Liver (tissue), 9 donors: ENCODE results near the gene METAP2. TPM values are rescaled to one million over a fixed set of nuclear protein-coding genes. Genes with fewer than 3 reads are reported as not detected.
A peak's percentile ranks its signal among the peaks of the same experiment; 100 is the strongest.

ENCODE experiments used
- DNase-seq: peaks from one replicate; pipeline ENCODE4 v3.0.0-alpha.2; 2017; ENCODE audit warnings: low spot score
- H3K27ac ChIP-seq, 2 donors: one replicate each; pipeline ENCODE4 v1.7.0; 2013; ENCODE audit warnings: inconsistent platforms in 2 of 2, low read length in 2 of 2, control low read depth in 1 of 2, low read depth in 1 of 2, mild to moderate bottlenecking in 1 of 2
- H3K27me3 ChIP-seq, 4 donors: one replicate each; pipeline versions ENCODE4 v1.6.1 to v1.7.0; 2013; ENCODE audit warnings: low read length in 3 of 4, inconsistent platforms in 1 of 4, mild to moderate bottlenecking in 1 of 4, moderate library complexity in 1 of 4; ENCODE audit not compliant: control insufficient read depth in 4 of 4, insufficient read depth in 4 of 4
- H3K36me3 ChIP-seq, 4 donors: one replicate each; pipeline versions ENCODE4 v1.6.1 to v1.7.0; 2013; ENCODE audit warnings: low read length in 3 of 4, mild to moderate bottlenecking in 3 of 4, low read depth in 1 of 4, moderate library complexity in 1 of 4; ENCODE audit not compliant: control insufficient read depth in 4 of 4, insufficient read depth in 3 of 4
- H3K4me1 ChIP-seq, 4 donors: one replicate each; pipeline versions ENCODE4 v1.6.1 to v1.7.0; 2013; ENCODE audit warnings: low read length in 3 of 4, mild to moderate bottlenecking in 3 of 4, moderate library complexity in 1 of 4; ENCODE audit not compliant: control insufficient read depth in 4 of 4, insufficient read depth in 4 of 4
- H3K4me3 ChIP-seq, 3 donors: one replicate each; pipeline versions ENCODE4 v1.6.1 to v1.7.0; 2013; ENCODE audit warnings: low read length in 3 of 3, control low read depth in 1 of 3, low read depth in 1 of 3, mild to moderate bottlenecking in 1 of 3
- H3K9ac ChIP-seq, 2 donors: one replicate each; pipeline ENCODE4 v1.7.0; 2013; ENCODE audit warnings: low read length in 2 of 2, mild to moderate bottlenecking in 2 of 2, moderate library complexity in 2 of 2, control low read depth in 1 of 2, low read depth in 1 of 2
- H3K9me3 ChIP-seq, 4 donors: one replicate each; pipeline versions ENCODE4 v1.6.1 to v1.7.0; 2013; ENCODE audit warnings: low read length in 3 of 4; ENCODE audit not compliant: control insufficient read depth in 4 of 4
- FOXA1 ChIP-seq: IDR thresholded peaks from 2 replicates; pipeline ENCODE4 v1.6.1; 2016; ENCODE audit warnings: antibody characterized with exemption
- GABPA ChIP-seq, 2 donors: IDR thresholded peaks in 1 of 2; conservative IDR thresholded peaks in 1 of 2; 2 replicates each; pipeline ENCODE4 v1.6.1; 2016; ENCODE audit warnings: antibody characterized with exemption in 2 of 2, mild to moderate bottlenecking in 1 of 2, moderate library complexity in 1 of 2
- HNF4A ChIP-seq, 2 donors: conservative IDR thresholded peaks; 2 replicates each; pipeline ENCODE4 v1.6.1; 2016; ENCODE audit warnings: antibody characterized with exemption in 2 of 2, mild to moderate bottlenecking in 2 of 2
- HNF4G ChIP-seq: IDR thresholded peaks from 2 replicates; pipeline ENCODE4 v1.6.1; 2016; ENCODE audit warnings: antibody characterized with exemption
- JUND ChIP-seq, 2 donors: IDR thresholded peaks; 2 replicates each; pipeline ENCODE4 v1.6.1; 2016; ENCODE audit warnings: antibody characterized with exemption in 2 of 2
- NR2F2 ChIP-seq: IDR thresholded peaks from 2 replicates; pipeline ENCODE4 v1.6.1; 2016; ENCODE audit warnings: antibody characterized with exemption
- RXRA ChIP-seq, 2 donors: IDR thresholded peaks; 2 replicates each; pipeline ENCODE4 v1.6.1; 2017 to 2018; ENCODE audit warnings: antibody characterized with exemption in 2 of 2, mild to moderate bottlenecking in 1 of 2
- TAF1 ChIP-seq: conservative IDR thresholded peaks from 2 replicates; pipeline ENCODE4 v1.6.1; 2016; ENCODE audit warnings: antibody characterized with exemption, mild to moderate bottlenecking
- YY1 ChIP-seq: IDR thresholded peaks from 2 replicates; pipeline ENCODE4 v1.6.1; 2016; ENCODE audit warnings: antibody characterized with exemption, mild to moderate bottlenecking
- WGBS: extraction: QIAGEN DNeasy Blood & Tissue Kit; methylation state at CpG from one replicate; pipeline ENCODE4 v1.1.7; 2013; 5-methylcytosine and 5-hydroxymethylcytosine counted together
- polyA plus RNA-seq, 2 donors: library from polyadenylated mRNA; stranded (reverse) in 1 of 2; unstranded in 1 of 2; fragments of 200-250 nt in 1 of 2; fragments of >200 nt in 1 of 2; fragmentation: Nextera tagmentation in 1 of 2; extraction: Ambion mirVana in 1 of 2; gene quantifications; one replicate each; pipeline versions ENCODE4 v1.2.1 to v1.2.3, GENCODE V29; 2013 to 2015
- total RNA-seq, 2 donors: library from RNA; depleted of rRNA; stranded (reverse); fragments of >200 nt; gene quantifications; one replicate each; pipeline ENCODE4 v1.2.3, GENCODE V29; 2014
- TF ChIP-seq, protein P1 (sequence below): IDR thresholded peaks from 2 replicates; pipeline ENCODE4 v1.6.1; 2016; ENCODE audit warnings: antibody characterized with exemption
- TF ChIP-seq, protein P2 (sequence below): IDR thresholded peaks from 2 replicates; pipeline ENCODE4 v1.6.1; 2016; ENCODE audit warnings: antibody characterized with exemption, mild to moderate bottlenecking
- TF ChIP-seq, protein P3 (sequence below): fragments of 150-350 bp; IDR thresholded peaks from 2 replicates; pipeline ENCODE4 v1.5.1; 2017; ENCODE audit warnings: improper control_type of control experiment, low read depth, low read length; ENCODE audit not compliant: missing input control
- donor health status: healthy.
- donor health status: healthy.
- donor health status: healthy.
- donor health status: healthy.
- donor health status: healthy.

METAP2 gene
- total and polyA plus RNA-seq, 4 donors: 31.2 to 45.7 (median 35.7) TPM

DNA sequence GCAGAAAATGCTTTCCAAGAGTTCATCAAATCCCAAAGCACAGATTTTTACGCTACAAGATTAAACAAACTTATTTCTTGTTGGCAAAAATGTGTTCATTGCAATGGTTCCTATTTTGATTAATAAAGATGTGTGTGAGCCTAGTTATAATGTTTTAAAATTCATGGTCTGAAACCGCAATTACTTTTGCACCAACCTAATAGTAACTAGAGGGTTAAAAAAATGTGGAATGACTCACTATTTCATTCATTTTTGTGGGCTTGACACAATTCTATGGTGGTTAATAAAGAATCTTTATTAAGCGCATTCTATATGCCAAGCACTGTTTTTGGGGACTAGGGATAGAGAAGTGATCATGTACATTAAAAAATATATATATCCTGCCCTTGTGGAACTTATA is 38.6 kb upstream of the METAP2 start:
- WGBS: 92% methylated on average over 3 of the region's 3 CpGs
- H3K27ac ChIP-seq: no peak overlapping the region
- TF ChIP-seq HNF4A (conservative IDR thresholded peaks at IDR 0.05) (no peak), YY1 (no peak), HNF4G (no peak), TAF1 (no peak), FOXA1 (no peak), NR2F2 (no peak), GABPA (IDR thresholded peaks at IDR 0.05 in 1 of 2, conservative IDR thresholded peaks at IDR 0.05 in 1 of 2) (no peak)
- TF ChIP-seq, protein P1, sequence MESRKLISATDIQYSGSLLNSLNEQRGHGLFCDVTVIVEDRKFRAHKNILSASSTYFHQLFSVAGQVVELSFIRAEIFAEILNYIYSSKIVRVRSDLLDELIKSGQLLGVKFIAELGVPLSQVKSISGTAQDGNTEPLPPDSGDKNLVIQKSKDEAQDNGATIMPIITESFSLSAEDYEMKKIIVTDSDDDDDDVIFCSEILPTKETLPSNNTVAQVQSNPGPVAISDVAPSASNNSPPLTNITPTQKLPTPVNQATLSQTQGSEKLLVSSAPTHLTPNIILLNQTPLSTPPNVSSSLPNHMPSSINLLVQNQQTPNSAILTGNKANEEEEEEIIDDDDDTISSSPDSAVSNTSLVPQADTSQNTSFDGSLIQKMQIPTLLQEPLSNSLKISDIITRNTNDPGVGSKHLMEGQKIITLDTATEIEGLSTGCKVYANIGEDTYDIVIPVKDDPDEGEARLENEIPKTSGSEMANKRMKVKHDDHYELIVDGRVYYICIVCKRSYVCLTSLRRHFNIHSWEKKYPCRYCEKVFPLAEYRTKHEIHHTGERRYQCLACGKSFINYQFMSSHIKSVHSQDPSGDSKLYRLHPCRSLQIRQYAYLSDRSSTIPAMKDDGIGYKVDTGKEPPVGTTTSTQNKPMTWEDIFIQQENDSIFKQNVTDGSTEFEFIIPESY: no peak
- TF ChIP-seq, protein P2, sequence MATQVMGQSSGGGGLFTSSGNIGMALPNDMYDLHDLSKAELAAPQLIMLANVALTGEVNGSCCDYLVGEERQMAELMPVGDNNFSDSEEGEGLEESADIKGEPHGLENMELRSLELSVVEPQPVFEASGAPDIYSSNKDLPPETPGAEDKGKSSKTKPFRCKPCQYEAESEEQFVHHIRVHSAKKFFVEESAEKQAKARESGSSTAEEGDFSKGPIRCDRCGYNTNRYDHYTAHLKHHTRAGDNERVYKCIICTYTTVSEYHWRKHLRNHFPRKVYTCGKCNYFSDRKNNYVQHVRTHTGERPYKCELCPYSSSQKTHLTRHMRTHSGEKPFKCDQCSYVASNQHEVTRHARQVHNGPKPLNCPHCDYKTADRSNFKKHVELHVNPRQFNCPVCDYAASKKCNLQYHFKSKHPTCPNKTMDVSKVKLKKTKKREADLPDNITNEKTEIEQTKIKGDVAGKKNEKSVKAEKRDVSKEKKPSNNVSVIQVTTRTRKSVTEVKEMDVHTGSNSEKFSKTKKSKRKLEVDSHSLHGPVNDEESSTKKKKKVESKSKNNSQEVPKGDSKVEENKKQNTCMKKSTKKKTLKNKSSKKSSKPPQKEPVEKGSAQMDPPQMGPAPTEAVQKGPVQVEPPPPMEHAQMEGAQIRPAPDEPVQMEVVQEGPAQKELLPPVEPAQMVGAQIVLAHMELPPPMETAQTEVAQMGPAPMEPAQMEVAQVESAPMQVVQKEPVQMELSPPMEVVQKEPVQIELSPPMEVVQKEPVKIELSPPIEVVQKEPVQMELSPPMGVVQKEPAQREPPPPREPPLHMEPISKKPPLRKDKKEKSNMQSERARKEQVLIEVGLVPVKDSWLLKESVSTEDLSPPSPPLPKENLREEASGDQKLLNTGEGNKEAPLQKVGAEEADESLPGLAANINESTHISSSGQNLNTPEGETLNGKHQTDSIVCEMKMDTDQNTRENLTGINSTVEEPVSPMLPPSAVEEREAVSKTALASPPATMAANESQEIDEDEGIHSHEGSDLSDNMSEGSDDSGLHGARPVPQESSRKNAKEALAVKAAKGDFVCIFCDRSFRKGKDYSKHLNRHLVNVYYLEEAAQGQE: no peak
- TF ChIP-seq, protein P3, sequence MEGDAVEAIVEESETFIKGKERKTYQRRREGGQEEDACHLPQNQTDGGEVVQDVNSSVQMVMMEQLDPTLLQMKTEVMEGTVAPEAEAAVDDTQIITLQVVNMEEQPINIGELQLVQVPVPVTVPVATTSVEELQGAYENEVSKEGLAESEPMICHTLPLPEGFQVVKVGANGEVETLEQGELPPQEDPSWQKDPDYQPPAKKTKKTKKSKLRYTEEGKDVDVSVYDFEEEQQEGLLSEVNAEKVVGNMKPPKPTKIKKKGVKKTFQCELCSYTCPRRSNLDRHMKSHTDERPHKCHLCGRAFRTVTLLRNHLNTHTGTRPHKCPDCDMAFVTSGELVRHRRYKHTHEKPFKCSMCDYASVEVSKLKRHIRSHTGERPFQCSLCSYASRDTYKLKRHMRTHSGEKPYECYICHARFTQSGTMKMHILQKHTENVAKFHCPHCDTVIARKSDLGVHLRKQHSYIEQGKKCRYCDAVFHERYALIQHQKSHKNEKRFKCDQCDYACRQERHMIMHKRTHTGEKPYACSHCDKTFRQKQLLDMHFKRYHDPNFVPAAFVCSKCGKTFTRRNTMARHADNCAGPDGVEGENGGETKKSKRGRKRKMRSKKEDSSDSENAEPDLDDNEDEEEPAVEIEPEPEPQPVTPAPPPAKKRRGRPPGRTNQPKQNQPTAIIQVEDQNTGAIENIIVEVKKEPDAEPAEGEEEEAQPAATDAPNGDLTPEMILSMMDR: no peak
- no peak overlapping the region for H3K4me3 ChIP-seq
- H3K9me3 ChIP-seq: no peaks in the 10 kb centered on the region
- H3K36me3 ChIP-seq: no peaks in the 10 kb centered on the region
- no peak overlapping the region for H3K9ac ChIP-seq
- H3K4me1 ChIP-seq: no peaks in the 10 kb centered on the region
- no peak for DNase-seq
- H3K27me3 ChIP-seq: no peaks in the 10 kb centered on the region

DNA sequence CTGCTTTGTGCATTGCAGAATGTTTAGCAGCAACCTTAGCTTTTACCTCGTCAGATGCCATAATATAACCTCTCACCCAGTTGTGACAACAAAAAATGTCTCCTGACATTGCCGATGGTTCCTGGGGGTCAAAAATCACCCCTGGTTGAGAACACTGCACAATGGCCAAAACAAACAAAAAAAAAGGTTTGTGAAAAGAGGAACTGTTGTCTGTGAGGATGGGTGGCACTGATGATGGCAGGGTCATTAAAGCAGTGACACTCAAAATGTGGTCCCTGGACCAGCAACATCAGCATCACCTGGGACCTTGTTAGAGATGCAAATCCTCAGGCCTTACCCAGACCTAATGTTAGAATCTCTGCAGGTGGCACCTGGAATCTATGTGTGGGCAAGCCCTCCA is 36.4 kb upstream of the METAP2 start:
- Histone ChIP-seq H3K9ac (no peak overlapping the region), H3K4me3 (no peak overlapping the region), H3K9me3 (no peaks in the 10 kb centered on the region), H3K27me3 (no peaks in the 10 kb centered on the region), H3K27ac (no peak overlapping the region), H3K36me3 (no peaks in the 10 kb centered on the region), H3K4me1 (no peaks in the 10 kb centered on the region)
- no peak for TF ChIP-seq JUND (IDR thresholded peaks at IDR 0.05)
- TF ChIP-seq YY1: peak; percentile 17
- no peak for TF ChIP-seq HNF4G
- peak in 1 of 2 donors; percentile 65 for TF ChIP-seq RXRA (IDR thresholded peaks at IDR 0.05)
- TF ChIP-seq HNF4A (conservative IDR thresholded peaks at IDR 0.05): peak in 1 of 2 donors; percentile 40
- TF ChIP-seq, protein P1: no peak
- DNase-seq: no peak
- WGBS: 24% methylated on average over 2 of the region's 2 CpGs
